Suprapubic skin (tissue), 4 donors: Measurements from ENCODE around the gene KLRK1.
"Not testable (repeated sequence)": the region's sequence is repeated elsewhere in the genome, so short reads cannot be mapped to it uniquely, and the experiment has no call there.

ENCODE experiments used
- EP300 ChIP-seq: sonication (generic); formaldehyde crosslinking; IDR thresholded peaks from one replicate; pipeline ENCODE4 v1.6.1; 2017; ENCODE audit warnings: antibody characterized with exemption
- POLR2A ChIP-seq, 2 donors: fragments of 450-650 bp; IDR thresholded peaks; one replicate each; pipeline ENCODE4 v1.6.1; 2017; ENCODE audit warnings: antibody characterized with exemption in 2 of 2, mild to moderate bottlenecking in 2 of 2, moderate library complexity in 2 of 2
- POLR2AphosphoS5 ChIP-seq, 3 donors: sonication (generic); formaldehyde crosslinking; IDR thresholded peaks; one replicate each; pipeline ENCODE4 v1.6.1; 2017; ENCODE audit warnings: antibody characterized with exemption in 3 of 3
- TF ChIP-seq, protein P1 (sequence below), 2 donors: fragments of 200-600 bp in 1 of 2; fragments of 450-650 bp in 1 of 2; sonication (generic) in 1 of 2; IDR thresholded peaks; one replicate each; pipeline ENCODE4 v1.5.1; 2016 to 2019; ENCODE audit warnings: antibody characterized with exemption in 2 of 2, mild to moderate bottlenecking in 1 of 2, moderate library complexity in 1 of 2

GRCh38 chr12:10424260-10424899 is 34.5 kb upstream of the KLRK1 start:
- TF ChIP-seq, protein P1, sequence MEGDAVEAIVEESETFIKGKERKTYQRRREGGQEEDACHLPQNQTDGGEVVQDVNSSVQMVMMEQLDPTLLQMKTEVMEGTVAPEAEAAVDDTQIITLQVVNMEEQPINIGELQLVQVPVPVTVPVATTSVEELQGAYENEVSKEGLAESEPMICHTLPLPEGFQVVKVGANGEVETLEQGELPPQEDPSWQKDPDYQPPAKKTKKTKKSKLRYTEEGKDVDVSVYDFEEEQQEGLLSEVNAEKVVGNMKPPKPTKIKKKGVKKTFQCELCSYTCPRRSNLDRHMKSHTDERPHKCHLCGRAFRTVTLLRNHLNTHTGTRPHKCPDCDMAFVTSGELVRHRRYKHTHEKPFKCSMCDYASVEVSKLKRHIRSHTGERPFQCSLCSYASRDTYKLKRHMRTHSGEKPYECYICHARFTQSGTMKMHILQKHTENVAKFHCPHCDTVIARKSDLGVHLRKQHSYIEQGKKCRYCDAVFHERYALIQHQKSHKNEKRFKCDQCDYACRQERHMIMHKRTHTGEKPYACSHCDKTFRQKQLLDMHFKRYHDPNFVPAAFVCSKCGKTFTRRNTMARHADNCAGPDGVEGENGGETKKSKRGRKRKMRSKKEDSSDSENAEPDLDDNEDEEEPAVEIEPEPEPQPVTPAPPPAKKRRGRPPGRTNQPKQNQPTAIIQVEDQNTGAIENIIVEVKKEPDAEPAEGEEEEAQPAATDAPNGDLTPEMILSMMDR (IDR thresholded peaks at IDR 0.05), result not testable (repeated sequence)
- TF ChIP-seq POLR2A (IDR thresholded peaks at IDR 0.05); POLR2AphosphoS5 (IDR thresholded peaks at IDR 0.05); EP300: not testable (repeated sequence)
